Ascending aorta (tissue), 2 donors: ENCODE data around the gene FAM53B. TPM values are rescaled to one million over a fixed set of nuclear protein-coding genes. Genes with fewer than 3 reads are reported as not detected.

Source experiments
- DNase-seq, 2 donors: peaks; one replicate each; pipeline ENCODE4 v3.0.0-alpha.2; 2019; ENCODE audit warnings: low spot score in 2 of 2
- H3K27ac ChIP-seq, 2 donors: fragments of 200-600 bp; sonication (generic); one replicate each; pipeline ENCODE4 v1.5.1; 2016 to 2017; ENCODE audit warnings: mild to moderate bottlenecking in 1 of 2
- H3K27me3 ChIP-seq: fragments of 200-600 bp; sonication (generic); one replicate; pipeline ENCODE4 v1.5.1; 2017
- H3K36me3 ChIP-seq, 2 donors: fragments of 200-600 bp; sonication (generic); one replicate each; pipeline ENCODE4 v1.5.1; 2016
- H3K4me1 ChIP-seq, 2 donors: fragments of 200-600 bp; sonication (generic); one replicate each; pipeline ENCODE4 v1.5.1; 2016 to 2017; ENCODE audit warnings: mild to moderate bottlenecking in 1 of 2
- H3K4me3 ChIP-seq, 2 donors: fragments of 200-600 bp; sonication (generic); one replicate each; pipeline ENCODE4 v1.5.1; 2016 to 2017; ENCODE audit warnings: mild to moderate bottlenecking in 1 of 2
- H3K9me3 ChIP-seq, 2 donors: fragments of 200-600 bp; sonication (generic); one replicate each; pipeline ENCODE4 v1.5.1; 2016
- CTCF ChIP-seq, 3 experiments: fragments of 200-600 bp in 2 of 3; fragments of 450-650 bp in 1 of 3; sonication (generic) in 2 of 3; IDR thresholded peaks; one replicate each; pipeline ENCODE4 v1.5.1; 2016 to 2019; ENCODE audit warnings: antibody characterized with exemption in 3 of 3, mild to moderate bottlenecking in 1 of 3, moderate library complexity in 1 of 3
- intact Hi-C: fragments of 100-400 bp; cut with DNase I; formaldehyde crosslinking; loops from one replicate; pipeline ENCODE4 v1.15.1; 2023
- total RNA-seq: library from RNA; depleted of rRNA; stranded (reverse); fragments of >200 nt; gene quantifications from one replicate; pipeline ENCODE4 v1.1.0, GENCODE V29; 2016

FAM53B gene
- total RNA-seq, 1 donor from 2014 or later = 52.5 TPM

GRCh38 chr10:124693801-124694416 lies 50.3 kb downstream of the FAM53B start:
- Histone ChIP-seq H3K4me3 (no peak overlapping the region), H3K36me3 (peaks cover 3 to 14% of the 10 kb centered on the region in 2 donors), H3K9me3 (no peaks in the 10 kb centered on the region), H3K4me1 (no peaks in the 10 kb centered on the region), H3K27me3 (no peaks in the 10 kb centered on the region), H3K27ac (no peak overlapping the region)
- DNase-seq = no peak
- TF ChIP-seq CTCF (IDR thresholded peaks at IDR 0.05) = no peak
- intact Hi-C loops = no loop called here

- no peaks in the 10 kb centered on the region for H3K27me3 ChIP-seq
- intact Hi-C loops = no loop called here
- no peak overlapping the region for H3K27ac ChIP-seq
- DNase-seq = no peak
- H3K9me3 ChIP-seq = no peaks in the 10 kb centered on the region
- H3K4me1 ChIP-seq = no peaks in the 10 kb centered on the region
- no peak for TF ChIP-seq CTCF (IDR thresholded peaks at IDR 0.05)
- H3K4me3 ChIP-seq = no peak overlapping the region
- H3K36me3 ChIP-seq = peaks cover 3 to 14% of the 10 kb centered on the region in 2 donors
Observed at GRCh38 chr10:124693396-124693795, 50.8 kb downstream of the FAM53B start.

GRCh38 chr10:124692100-124692446 lies 52.1 kb downstream of the FAM53B start:
- H3K4me1 ChIP-seq = peaks cover 0 to 4% of the 10 kb centered on the region in 2 donors
- H3K27ac ChIP-seq = no peak overlapping the region
- no peaks in the 10 kb centered on the region for H3K27me3 ChIP-seq
- intact Hi-C loops = no loop called here
- no peak overlapping the region for H3K4me3 ChIP-seq
- no peak for TF ChIP-seq CTCF (IDR thresholded peaks at IDR 0.05)
- no peak for DNase-seq
- no peaks in the 10 kb centered on the region for H3K9me3 ChIP-seq
- peaks cover 3 to 14% of the 10 kb centered on the region in 2 donors for H3K36me3 ChIP-seq

- H3K9me3 ChIP-seq = no peaks in the 10 kb centered on the region
- H3K36me3 ChIP-seq = peaks cover 3 to 14% of the 10 kb centered on the region in 2 donors
- TF ChIP-seq CTCF (IDR thresholded peaks at IDR 0.05) = no peak
- H3K27ac ChIP-seq = no peak overlapping the region
- H3K4me1 ChIP-seq = peaks cover 0 to 8% of the 10 kb centered on the region in 2 donors
- DNase-seq = no peak
- intact Hi-C loops = no loop called here
- no peaks in the 10 kb centered on the region for H3K27me3 ChIP-seq
- no peak overlapping the region for H3K4me3 ChIP-seq
Observed at GRCh38 chr10:124691421-124692099, 52.6 kb downstream of the FAM53B start.

- no peak for TF ChIP-seq CTCF (IDR thresholded peaks at IDR 0.05)
Observed at GRCh38 chr10:124691002-124691401, 53.2 kb downstream of the FAM53B start.

More at GRCh38 chr10:124691002-124691401, 53.2 kb downstream of the FAM53B start:
- peaks cover 0 to 9% of the 10 kb centered on the region in 2 donors for H3K4me1 ChIP-seq
- no peaks in the 10 kb centered on the region for H3K27me3 ChIP-seq
- H3K9me3 ChIP-seq = no peaks in the 10 kb centered on the region
- intact Hi-C loops = no loop called here
- no peak overlapping the region for H3K4me3 ChIP-seq
- peaks cover 3 to 14% of the 10 kb centered on the region in 2 donors for H3K36me3 ChIP-seq
- H3K27ac ChIP-seq = no peak overlapping the region
- no peak for DNase-seq
